Left ventricle myocardium inferior (tissue), 1 donor: ENCODE data around the gene PAQR3. TPM values are rescaled to one million over a fixed set of nuclear protein-coding genes. Genes with fewer than 3 reads are reported as not detected.

Source experiments
- DNase-seq: peaks from one replicate; pipeline ENCODE4 v3.0.0-alpha.2; 2020
- H3K27ac ChIP-seq: fragments of 200-600 bp; replicated peaks from 2 replicates; pipeline ENCODE4 v1.8.0; 2021
- H3K27me3 ChIP-seq: fragments of 200-600 bp; 2 replicates; pipeline ENCODE4 v1.8.0; 2021; ENCODE audit warnings: low read depth
- H3K36me3 ChIP-seq: fragments of 200-600 bp; 2 replicates; pipeline ENCODE4 v1.8.0; 2021
- H3K4me1 ChIP-seq: fragments of 200-600 bp; 2 replicates; pipeline ENCODE4 v1.8.0; 2021
- H3K4me3 ChIP-seq: fragments of 200-600 bp; 2 replicates; pipeline ENCODE4 v1.8.0; 2021; ENCODE audit warnings: mild to moderate bottlenecking, moderate library complexity
- H3K9me3 ChIP-seq: fragments of 200-600 bp; replicated peaks from 2 replicates; pipeline ENCODE4 v1.8.0; 2021
- CTCF ChIP-seq: fragments of 200-600 bp; IDR thresholded peaks from 2 replicates; pipeline ENCODE4 v1.8.0; 2021; ENCODE audit warnings: antibody characterized with exemption, mild to moderate bottlenecking, borderline replicate concordance
- intact Hi-C: fragments of 100-400 bp; cut with micrococcal nuclease; formaldehyde crosslinking; loops from one replicate; pipeline ENCODE4 v1.11.0; 2022
- total RNA-seq: library from RNA; stranded (reverse); fragmentation: NEBNext Ultra II Directional; extraction: Animal tissue kit (Norgen Biotek cat#: 25700); gene quantifications from one replicate; pipeline ENCODE4 v1.2.1, GENCODE V29; 2021
- donor health status: DM: no; HTN: yes; CAD: no; lungs with severe emphysema.

PAQR3 gene
- total RNA-seq, 1 donor from 2014 or later = 9.8 TPM

GRCh38 chr4:78899302-78899701 is 39.9 kb downstream of the PAQR3 start:
- DNase-seq = no peak
- Histone ChIP-seq H3K4me1 (no peaks in the 10 kb centered on the region), H3K27ac (no peak overlapping the region), H3K9me3 (no peaks in the 10 kb centered on the region), H3K27me3 (no peaks in the 10 kb centered on the region), H3K36me3 (peaks cover 16% of the 10 kb centered on the region), H3K4me3 (no peak overlapping the region)
- intact Hi-C loops = no loop called here
- no peak for TF ChIP-seq CTCF

- no peaks in the 10 kb centered on the region for H3K9me3 ChIP-seq
- intact Hi-C loops = no loop called here
- no peaks in the 10 kb centered on the region for H3K27me3 ChIP-seq
- H3K4me1 ChIP-seq = no peaks in the 10 kb centered on the region
- H3K4me3 ChIP-seq = no peak overlapping the region
- no peak overlapping the region for H3K27ac ChIP-seq
- peaks cover 55% of the 10 kb centered on the region for H3K36me3 ChIP-seq
- DNase-seq = no peak
- no peak for TF ChIP-seq CTCF
These were observed 49.3 kb downstream of the PAQR3 start for GRCh38 chr4:78889955-78890354.

DNA sequence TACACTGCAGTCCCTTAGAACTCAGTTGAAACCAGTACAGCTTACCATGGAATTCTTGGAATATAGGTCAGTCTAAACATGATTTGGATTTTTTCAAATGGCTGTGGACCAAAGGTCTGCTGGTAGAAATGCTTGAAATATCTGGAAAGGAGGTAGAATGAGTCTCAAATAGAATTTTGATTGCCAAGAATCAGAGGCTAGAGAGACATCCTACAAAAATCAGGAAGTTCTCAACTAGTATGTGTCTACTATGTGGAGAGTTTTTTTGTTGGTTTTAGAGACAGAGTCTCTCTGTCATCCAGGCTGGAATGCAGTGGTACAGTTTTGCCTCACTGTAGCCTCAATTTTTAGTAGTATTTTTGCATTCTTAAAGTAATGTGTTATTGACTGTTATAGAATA is 53.6 kb downstream of the PAQR3 start:
- Histone ChIP-seq H3K4me1 (no peaks in the 10 kb centered on the region), H3K27ac (no peak overlapping the region), H3K27me3 (no peaks in the 10 kb centered on the region), H3K36me3 (peaks cover 25% of the 10 kb centered on the region), H3K4me3 (no peak overlapping the region), H3K9me3 (no peaks in the 10 kb centered on the region)
- TF ChIP-seq CTCF = no peak
- intact Hi-C loops = no loop called here
- no peak for DNase-seq

GRCh38 chr4:78880874-78881492 is 58.3 kb downstream of the PAQR3 start:
- Histone ChIP-seq H3K4me3 (no peak overlapping the region), H3K4me1 (no peaks in the 10 kb centered on the region), H3K27me3 (no peaks in the 10 kb centered on the region), H3K36me3 (peaks cover 33% of the 10 kb centered on the region), H3K9me3 (no peaks in the 10 kb centered on the region), H3K27ac (no peak overlapping the region)
- no peak for TF ChIP-seq CTCF
- intact Hi-C loops = no loop called here
- no peak for DNase-seq

- intact Hi-C loops = no loop called here
- H3K36me3 ChIP-seq = peaks cover 53% of the 10 kb centered on the region
- no peaks in the 10 kb centered on the region for H3K9me3 ChIP-seq
- H3K4me3 ChIP-seq = no peak overlapping the region
- no peaks in the 10 kb centered on the region for H3K27me3 ChIP-seq
- no peak for TF ChIP-seq CTCF
- no peaks in the 10 kb centered on the region for H3K4me1 ChIP-seq
- DNase-seq = no peak
- no peak overlapping the region for H3K27ac ChIP-seq
These were observed 61.2 kb downstream of the PAQR3 start for GRCh38 chr4:78878031-78878430.
